Sciatic nerve (tissue), 2 donors: ENCODE measurements around the gene IMPDH2. TPM values are rescaled to one million over a fixed set of nuclear protein-coding genes. Genes with fewer than 3 reads are reported as not detected.
A peak's percentile ranks its signal among the peaks of the same experiment; 100 is the strongest.

Experiments used
- ATAC-seq: fragments of 200-7000 bp; cut with Tn5 transposase; one replicate; pipeline ENCODE4 v1.9.1; 2020; ENCODE audit warnings: mild to moderate bottlenecking, moderate library complexity
- DNase-seq: peaks from one replicate; pipeline ENCODE4 v3.0.0-alpha.2; 2020; ENCODE audit warnings: low spot score
- intact Hi-C: fragments of 100-400 bp; cut with DNase I; formaldehyde crosslinking; loops from one replicate; pipeline ENCODE4 v1.14.2; 2022
- microRNA-seq: library from miRNA; unstranded; fragments of <30 nt; microRNA quantifications from one replicate; pipeline ENCODE4 v1.2.0, GENCODE V29; 2020
- total RNA-seq: library from RNA; stranded (reverse); fragmentation: NEBNext Ultra II Directional; extraction: Animal tissue kit (Norgen Biotek cat#: 25700); gene quantifications from one replicate; pipeline ENCODE4 v1.2.1, GENCODE V29; 2021
- donor health status: DM: no; HTN: no; CAD: no.
- donor health status: DM: no; HTN: no; CAD: no.

The IMPDH2 gene
- total RNA-seq, 1 donor from 2014 or later = 121 TPM

- peak; percentile 95 for ATAC-seq
- intact Hi-C loops = no loop called here
These were observed 39.2 kb downstream of the IMPDH2 start, which contains the start of gene P4HTM for GRCh38 chr3:48989796-48990635. P4HTM (plus strand) TSS chr3:48990241; CDS start chr3:48990257, 16 bp downstream.

GRCh38 chr3:48989126-48989795, 39.9 kb downstream of the IMPDH2 start:
- DNase-seq = no peak
- peak; percentile 6 for ATAC-seq
- intact Hi-C loops = no loop called here

More at GRCh38 chr3:48989796-48990635, 39.2 kb downstream of the IMPDH2 start, which contains the start of gene P4HTM:
- peak; percentile 92 for DNase-seq

GRCh38 chr3:48985831-48986376, 43.3 kb downstream of the IMPDH2 start:
- intact Hi-C loops = no loop called here
- DNase-seq (no peak), ATAC-seq (no peak)

- intact Hi-C loops = no loop called here
- ATAC-seq = no peak
- DNase-seq = no peak
These were observed 44.5 kb downstream of the IMPDH2 start for GRCh38 chr3:48984663-48985062.

- ATAC-seq = no peak
- intact Hi-C loops = no loop called here
- no peak for DNase-seq
These were observed 46.1 kb downstream of the IMPDH2 start for GRCh38 chr3:48983096-48983495.

GRCh38 chr3:48982686-48983085, 46.5 kb downstream of the IMPDH2 start:
- DNase-seq = no peak

GRCh38 chr3:48982016-48982415, 47.2 kb downstream of the IMPDH2 start:
- DNase-seq (no peak), ATAC-seq (no peak)
- intact Hi-C loops = no loop called here

More at GRCh38 chr3:48982686-48983085, 46.5 kb downstream of the IMPDH2 start:
- ATAC-seq = no peak
- intact Hi-C loops = no loop called here

- DNase-seq (no peak), ATAC-seq (no peak)
- intact Hi-C loops = no loop called here
These were observed 48.9 kb downstream of the IMPDH2 start for GRCh38 chr3:48980295-48980694.

- DNase-seq (no peak), ATAC-seq (no peak)
- intact Hi-C loops = no loop called here
These were observed 49.7 kb downstream of the IMPDH2 start for GRCh38 chr3:48979451-48979850.

Small RNAs within 50 kb of the gene (microRNA-seq; reads per million reads assigned to microRNA genes)
- gene MIR191 (9,348 reads per million, percentile 94 among the genes with 10 or more reads in this experiment), gene MIR425 (910 reads per million, percentile 81 among the genes with 10 or more reads in this experiment)

Other genes starting within 250 kb of the IMPDH2 start
- 46.5 TPM for gene PRKAR2A, start 181.5 kb downstream of the IMPDH2 start, total RNA-seq
- 12.2 TPM for gene SLC25A20, start 130.5 kb downstream of the IMPDH2 start, total RNA-seq
- 88.9 TPM for gene ARIH2, start 110.6 kb downstream of the IMPDH2 start, total RNA-seq
- gene P4HTM, start 39.2 kb downstream of the IMPDH2 start, total RNA-seq = 40.1 TPM
- 149 TPM for gene WDR6, start 22.0 kb downstream of the IMPDH2 start, total RNA-seq
- gene DALRD3, start 10.8 kb downstream of the IMPDH2 start, total RNA-seq = 18.7 TPM
- 75.1 TPM for gene NDUFAF3, start 7.3 kb downstream of the IMPDH2 start, total RNA-seq
- gene QRICH1, start 64.7 kb upstream of the IMPDH2 start, total RNA-seq = 101 TPM
- gene QARS1, start 75.4 kb upstream of the IMPDH2 start, total RNA-seq = 123 TPM
- gene USP19, start 91.4 kb upstream of the IMPDH2 start, total RNA-seq = 55.7 TPM
- gene LAMB2, start 103.7 kb upstream of the IMPDH2 start, total RNA-seq = 515 TPM
- gene CCDC71, start 136.9 kb upstream of the IMPDH2 start, total RNA-seq = 20.7 TPM
- gene KLHDC8B, start 142.2 kb upstream of the IMPDH2 start, total RNA-seq = 32.5 TPM
- gene C3orf62, start 247.8 kb upstream of the IMPDH2 start, total RNA-seq = 6.7 TPM